PC-3 (cell line): ENCODE measurements around the gene STX8.

Source experiments
- EZH2 ChIP-seq: fragments of 300-600 bp; sonication (generic); IDR thresholded peaks from one replicate; pipeline ENCODE4 v1.6.1; 2017; ENCODE audit warnings: antibody characterized with exemption, mild to moderate bottlenecking, low read length; ENCODE audit not compliant: unreplicated experiment
- EZH2phosphoT487 ChIP-seq: fragments of 300-600 bp; sonication (generic); IDR thresholded peaks from 2 replicates; pipeline ENCODE4 v1.6.1; 2018; ENCODE audit warnings: mild to moderate bottlenecking, antibody characterized with exemption, low read length, borderline replicate concordance
- TF ChIP-seq, protein P1 (sequence below): fragments of 300-600 bp; sonication (generic); conservative IDR thresholded peaks from 2 replicates; pipeline ENCODE4 v1.5.1; 2017; ENCODE audit warnings: antibody characterized with exemption, low read depth, mild to moderate bottlenecking, low read length

DNA sequence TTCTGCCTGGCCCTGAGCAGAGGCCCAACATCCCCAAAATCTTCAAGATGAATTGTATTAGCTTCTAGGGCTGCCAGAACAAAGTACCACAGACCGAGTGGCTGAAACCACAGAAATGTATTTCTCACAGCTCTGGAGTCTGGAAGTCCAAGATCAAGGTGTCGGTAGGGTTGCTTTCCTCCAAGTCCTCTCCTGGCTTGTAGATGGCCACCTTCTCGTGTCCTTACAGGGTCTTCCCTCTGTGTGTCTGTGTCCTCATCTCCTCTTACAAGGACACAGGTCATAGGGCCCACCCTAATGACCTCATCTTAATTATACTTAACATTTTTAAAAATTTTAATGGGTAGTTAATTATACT lies 338.6 kb downstream of the STX8 start:
- no peak for TF ChIP-seq EZH2
- TF ChIP-seq, protein P1, sequence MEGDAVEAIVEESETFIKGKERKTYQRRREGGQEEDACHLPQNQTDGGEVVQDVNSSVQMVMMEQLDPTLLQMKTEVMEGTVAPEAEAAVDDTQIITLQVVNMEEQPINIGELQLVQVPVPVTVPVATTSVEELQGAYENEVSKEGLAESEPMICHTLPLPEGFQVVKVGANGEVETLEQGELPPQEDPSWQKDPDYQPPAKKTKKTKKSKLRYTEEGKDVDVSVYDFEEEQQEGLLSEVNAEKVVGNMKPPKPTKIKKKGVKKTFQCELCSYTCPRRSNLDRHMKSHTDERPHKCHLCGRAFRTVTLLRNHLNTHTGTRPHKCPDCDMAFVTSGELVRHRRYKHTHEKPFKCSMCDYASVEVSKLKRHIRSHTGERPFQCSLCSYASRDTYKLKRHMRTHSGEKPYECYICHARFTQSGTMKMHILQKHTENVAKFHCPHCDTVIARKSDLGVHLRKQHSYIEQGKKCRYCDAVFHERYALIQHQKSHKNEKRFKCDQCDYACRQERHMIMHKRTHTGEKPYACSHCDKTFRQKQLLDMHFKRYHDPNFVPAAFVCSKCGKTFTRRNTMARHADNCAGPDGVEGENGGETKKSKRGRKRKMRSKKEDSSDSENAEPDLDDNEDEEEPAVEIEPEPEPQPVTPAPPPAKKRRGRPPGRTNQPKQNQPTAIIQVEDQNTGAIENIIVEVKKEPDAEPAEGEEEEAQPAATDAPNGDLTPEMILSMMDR, result no peak
- TF ChIP-seq EZH2phosphoT487, result no peak
